ENCODE results near the gene UBE2H. TPM values are rescaled to one million over a fixed set of nuclear protein-coding genes. Genes with fewer than 3 reads are reported as not detected.

UBE2H gene
- polyA plus RNA-seq, 1 donor (not counting 4 experiments of a cell fraction or from before 2014, with no cell fraction given), result 130 TPM

DNA sequence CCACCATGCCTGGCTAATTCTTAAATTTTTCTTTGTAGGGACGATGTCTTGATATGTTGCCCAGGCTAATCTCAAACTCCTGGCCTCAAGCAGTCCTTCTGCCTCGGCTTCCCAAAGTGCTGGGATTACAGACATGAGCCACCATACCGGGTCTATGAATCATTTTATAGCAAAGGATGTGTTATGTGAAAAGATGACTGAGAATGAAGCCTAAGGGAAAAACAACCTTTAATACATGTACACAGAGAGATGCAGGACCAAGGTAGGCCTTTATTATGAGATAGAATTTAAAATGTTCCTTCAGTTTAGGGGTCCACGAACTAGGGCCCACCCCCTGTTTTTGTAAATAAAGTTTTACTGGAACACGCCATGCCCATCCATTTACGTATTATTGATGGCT, 41.0 kb downstream of the UBE2H start:
- DNase-seq (ENCODE audit: low read depth, low spot score) (no peak), FAIRE-seq (no peak)
- Histone ChIP-seq H4K20me1 (ENCODE audit: control insufficient read depth, extremely low read depth, insufficient read depth, low read length) (peaks cover 4% of the 10 kb centered on the region), H3K9ac (ENCODE audit: control insufficient read depth, extremely low read depth, insufficient read depth, low read length) (no peak overlapping the region), H3K9me1 (ENCODE audit: control insufficient read depth, extremely low read depth, insufficient read depth, low read length) (peaks cover 3% of the 10 kb centered on the region), H3K4me1 (ENCODE audit: control insufficient read depth, extremely low read depth, insufficient read depth, low read length) (peaks cover 22% of the 10 kb centered on the region), H3K36me3 (ENCODE audit: control insufficient read depth in 2 of 2, extremely low read depth in 1 of 2, insufficient read depth in 2 of 2, low read length in 2 of 2) (peaks cover 9 to 10% of the 10 kb centered on the region in 2 experiments), H3K4me3 (ENCODE audit: control insufficient read depth in 2 of 3, extremely low read depth in 1 of 3, insufficient read depth in 2 of 3, low read depth in 1 of 3, low read length in 3 of 3) (no peak overlapping the region), H2AFZ (ENCODE audit: control insufficient read depth, low read length) (no peak overlapping the region), H3K79me2 (ENCODE audit: control insufficient read depth, insufficient read depth, low read length) (peaks cover 80% of the 10 kb centered on the region), H3K4me2 (ENCODE audit: control insufficient read depth, extremely low read depth, insufficient read depth, low read depth, low read length) (no peak overlapping the region), H3K27ac (ENCODE audit: control insufficient read depth, insufficient read depth, low read length) (no peak overlapping the region), H3K27me3 (ENCODE audit: control insufficient read depth, extremely low read depth, insufficient read depth, low read length) (no peaks in the 10 kb centered on the region), H3K9me3 (ENCODE audit: control insufficient read depth, low read depth, low read length) (no peaks in the 10 kb centered on the region)
- TF ChIP-seq, protein P1, sequence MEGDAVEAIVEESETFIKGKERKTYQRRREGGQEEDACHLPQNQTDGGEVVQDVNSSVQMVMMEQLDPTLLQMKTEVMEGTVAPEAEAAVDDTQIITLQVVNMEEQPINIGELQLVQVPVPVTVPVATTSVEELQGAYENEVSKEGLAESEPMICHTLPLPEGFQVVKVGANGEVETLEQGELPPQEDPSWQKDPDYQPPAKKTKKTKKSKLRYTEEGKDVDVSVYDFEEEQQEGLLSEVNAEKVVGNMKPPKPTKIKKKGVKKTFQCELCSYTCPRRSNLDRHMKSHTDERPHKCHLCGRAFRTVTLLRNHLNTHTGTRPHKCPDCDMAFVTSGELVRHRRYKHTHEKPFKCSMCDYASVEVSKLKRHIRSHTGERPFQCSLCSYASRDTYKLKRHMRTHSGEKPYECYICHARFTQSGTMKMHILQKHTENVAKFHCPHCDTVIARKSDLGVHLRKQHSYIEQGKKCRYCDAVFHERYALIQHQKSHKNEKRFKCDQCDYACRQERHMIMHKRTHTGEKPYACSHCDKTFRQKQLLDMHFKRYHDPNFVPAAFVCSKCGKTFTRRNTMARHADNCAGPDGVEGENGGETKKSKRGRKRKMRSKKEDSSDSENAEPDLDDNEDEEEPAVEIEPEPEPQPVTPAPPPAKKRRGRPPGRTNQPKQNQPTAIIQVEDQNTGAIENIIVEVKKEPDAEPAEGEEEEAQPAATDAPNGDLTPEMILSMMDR (optimal IDR thresholded peaks at IDR 0.05 in 1 of 3, IDR thresholded peaks at IDR 0.05 in 1 of 3, conservative IDR thresholded peaks at IDR 0.05 in 1 of 3; ENCODE audit: extremely low read depth in 1 of 3, insufficient read depth in 2 of 3, low read length in 3 of 3), result no peak
- TF ChIP-seq EZH2 (IDR thresholded peaks at IDR 0.05; ENCODE audit: low read length), result no peak
- dilution Hi-C loops (cut with MboI; ENCODE audit: extremely low pct_ligation_motif_present, low sequenced_read_pairs), result no loop called here

DNA sequence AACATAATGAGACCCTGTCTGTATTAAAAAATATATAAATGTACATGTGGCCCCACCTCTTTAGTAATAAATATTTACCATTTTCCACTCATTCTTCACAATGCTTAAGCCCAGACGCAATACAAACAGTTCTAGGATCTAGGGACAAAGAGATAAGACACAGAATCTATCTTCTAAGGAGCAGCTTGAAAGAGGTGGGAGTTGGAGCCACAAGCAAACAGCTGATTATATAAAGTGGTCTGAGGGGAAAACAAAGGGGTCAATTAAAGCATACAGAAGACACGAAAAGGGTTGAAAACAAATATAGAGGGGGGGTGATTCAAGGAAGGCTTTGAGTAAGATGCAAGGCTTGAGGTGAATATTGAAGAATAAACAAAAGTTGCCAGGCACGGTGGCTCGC, 43.1 kb downstream of the UBE2H start:
- DNase-seq (ENCODE audit: low read depth, low spot score) (no peak), FAIRE-seq (no peak)
- H3K27ac ChIP-seq (ENCODE audit: control insufficient read depth, insufficient read depth, low read length), result no peak overlapping the region
- peaks cover 11% of the 10 kb centered on the region for H3K4me1 ChIP-seq (ENCODE audit: control insufficient read depth, extremely low read depth, insufficient read depth, low read length)
- no peak overlapping the region for H3K4me3 ChIP-seq (ENCODE audit: control insufficient read depth in 2 of 3, extremely low read depth in 1 of 3, insufficient read depth in 2 of 3, low read depth in 1 of 3, low read length in 3 of 3)
- H3K4me2 ChIP-seq (ENCODE audit: control insufficient read depth, extremely low read depth, insufficient read depth, low read depth, low read length), result no peak overlapping the region
- H3K27me3 ChIP-seq (ENCODE audit: control insufficient read depth, extremely low read depth, insufficient read depth, low read length), result no peaks in the 10 kb centered on the region
- peaks cover 9 to 11% of the 10 kb centered on the region in 2 experiments for H3K36me3 ChIP-seq (ENCODE audit: control insufficient read depth in 2 of 2, extremely low read depth in 1 of 2, insufficient read depth in 2 of 2, low read length in 2 of 2)
- H3K9me3 ChIP-seq (ENCODE audit: control insufficient read depth, low read depth, low read length), result no peaks in the 10 kb centered on the region
- TF ChIP-seq, protein P1 (optimal IDR thresholded peaks at IDR 0.05 in 1 of 3, IDR thresholded peaks at IDR 0.05 in 1 of 3, conservative IDR thresholded peaks at IDR 0.05 in 1 of 3; ENCODE audit: extremely low read depth in 1 of 3, insufficient read depth in 2 of 3, low read length in 3 of 3), result no peak
- no peak for TF ChIP-seq EZH2 (IDR thresholded peaks at IDR 0.05; ENCODE audit: low read length)
- H4K20me1 ChIP-seq (ENCODE audit: control insufficient read depth, extremely low read depth, insufficient read depth, low read length), result peaks cover 4% of the 10 kb centered on the region
- H3K9me1 ChIP-seq (ENCODE audit: control insufficient read depth, extremely low read depth, insufficient read depth, low read length), result peaks cover 3% of the 10 kb centered on the region
- dilution Hi-C loops (cut with MboI; ENCODE audit: extremely low pct_ligation_motif_present, low sequenced_read_pairs), result no loop called here
- peaks cover 81% of the 10 kb centered on the region for H3K79me2 ChIP-seq (ENCODE audit: control insufficient read depth, insufficient read depth, low read length)
- no peak overlapping the region for H2AFZ ChIP-seq (ENCODE audit: control insufficient read depth, low read length)
- H3K9ac ChIP-seq (ENCODE audit: control insufficient read depth, extremely low read depth, insufficient read depth, low read length), result no peak overlapping the region
